Measurements from ENCODE around the gene CCDC191.

- TF ChIP-seq CTCF (IDR thresholded peaks at IDR 0.05) (no peak), POLR2A (IDR thresholded peaks at IDR 0.05) (no peak)
Measured at GRCh38 chr3:114011059-114011797, 45.1 kb downstream of the CCDC191 start.

All from uterus (tissue), 2 donors.